Measurements from ENCODE around the gene ENO4.

ENO4 gene

GRCh38 chr10:116877391-116877790 is 28.1 kb downstream of the ENO4 start:
- Histone ChIP-seq H3K27me3 (ENCODE audit: low read length) (no peaks in the 10 kb centered on the region), H3K4me3 (ENCODE audit: insufficient read depth, low read length, poor library complexity, severe bottlenecking) (no peak overlapping the region), H3K9ac (ENCODE audit: low read length) (no peak overlapping the region), H3K4me2 (ENCODE audit: low read depth, low read length, poor library complexity, severe bottlenecking) (no peak overlapping the region), H3F3A (ENCODE audit: insufficient read depth) (no peaks in the 10 kb centered on the region), H2AFZ (ENCODE audit: low read depth, low read length, severe bottlenecking) (no peak overlapping the region), H3K79me2 (ENCODE audit: insufficient read depth, low read length) (no peaks in the 10 kb centered on the region), H3K9me2 (replicated peaks; ENCODE audit: insufficient read depth, low read length) (no peaks in the 10 kb centered on the region), H4K20me1 (ENCODE audit: low read depth, low read length) (no peaks in the 10 kb centered on the region), H3K36me3 (ENCODE audit: low read length) (no peaks in the 10 kb centered on the region), H3K9me3 (ENCODE audit: insufficient read depth, low read length) (no peaks in the 10 kb centered on the region), H3K27ac (ENCODE audit: low read depth, low read length) (no peak overlapping the region)
- no peak for TF ChIP-seq CTCF (IDR thresholded peaks at IDR 0.05; ENCODE audit: insufficient read depth, low read length, poor library complexity, severe bottlenecking)
- TF ChIP-seq EZH2phosphoT487 (conservative IDR thresholded peaks at IDR 0.05; ENCODE audit: low read length): no peak

- no peaks in the 10 kb centered on the region for H3K9me2 ChIP-seq (replicated peaks; ENCODE audit: insufficient read depth, low read length)
- H3K36me3 ChIP-seq (ENCODE audit: low read length): no peaks in the 10 kb centered on the region
- H3F3A ChIP-seq (ENCODE audit: insufficient read depth): no peaks in the 10 kb centered on the region
- no peaks in the 10 kb centered on the region for H3K27me3 ChIP-seq (ENCODE audit: low read length)
- no peak overlapping the region for H3K27ac ChIP-seq (ENCODE audit: low read depth, low read length)
- H3K79me2 ChIP-seq (ENCODE audit: insufficient read depth, low read length): no peaks in the 10 kb centered on the region
- no peak overlapping the region for H3K4me3 ChIP-seq (ENCODE audit: insufficient read depth, low read length, poor library complexity, severe bottlenecking)
- TF ChIP-seq CTCF (IDR thresholded peaks at IDR 0.05; ENCODE audit: insufficient read depth, low read length, poor library complexity, severe bottlenecking): no peak
- no peak for TF ChIP-seq EZH2phosphoT487 (conservative IDR thresholded peaks at IDR 0.05; ENCODE audit: low read length)
- no peaks in the 10 kb centered on the region for H4K20me1 ChIP-seq (ENCODE audit: low read depth, low read length)
- no peaks in the 10 kb centered on the region for H3K9me3 ChIP-seq (ENCODE audit: insufficient read depth, low read length)
- H3K4me2 ChIP-seq (ENCODE audit: low read depth, low read length, poor library complexity, severe bottlenecking): no peak overlapping the region
- no peak overlapping the region for H3K9ac ChIP-seq (ENCODE audit: low read length)
- H2AFZ ChIP-seq (ENCODE audit: low read depth, low read length, severe bottlenecking): no peak overlapping the region
These were observed 28.8 kb downstream of the ENO4 start for GRCh38 chr10:116878123-116878522.

GRCh38 chr10:116879817-116880216 is 30.5 kb downstream of the ENO4 start:
- H3K9me2 ChIP-seq (replicated peaks; ENCODE audit: insufficient read depth, low read length): no peaks in the 10 kb centered on the region
- H3K27ac ChIP-seq (ENCODE audit: low read depth, low read length): no peak overlapping the region
- H2AFZ ChIP-seq (ENCODE audit: low read depth, low read length, severe bottlenecking): no peak overlapping the region
- TF ChIP-seq EZH2phosphoT487 (conservative IDR thresholded peaks at IDR 0.05; ENCODE audit: low read length) (no peak), CTCF (IDR thresholded peaks at IDR 0.05; ENCODE audit: insufficient read depth, low read length, poor library complexity, severe bottlenecking) (no peak)
- H3K9ac ChIP-seq (ENCODE audit: low read length): no peak overlapping the region
- H3K27me3 ChIP-seq (ENCODE audit: low read length): no peaks in the 10 kb centered on the region
- no peaks in the 10 kb centered on the region for H3K79me2 ChIP-seq (ENCODE audit: insufficient read depth, low read length)
- no peak overlapping the region for H3K4me3 ChIP-seq (ENCODE audit: insufficient read depth, low read length, poor library complexity, severe bottlenecking)
- no peaks in the 10 kb centered on the region for H3K36me3 ChIP-seq (ENCODE audit: low read length)
- H3K9me3 ChIP-seq (ENCODE audit: insufficient read depth, low read length): no peaks in the 10 kb centered on the region
- no peaks in the 10 kb centered on the region for H4K20me1 ChIP-seq (ENCODE audit: low read depth, low read length)
- no peaks in the 10 kb centered on the region for H3F3A ChIP-seq (ENCODE audit: insufficient read depth)
- H3K4me2 ChIP-seq (ENCODE audit: low read depth, low read length, poor library complexity, severe bottlenecking): no peak overlapping the region
